ENCODE data around the gene PIAS1.
A peak's percentile ranks its signal among the peaks of the same experiment; 100 is the strongest.

The PIAS1 gene

DNA sequence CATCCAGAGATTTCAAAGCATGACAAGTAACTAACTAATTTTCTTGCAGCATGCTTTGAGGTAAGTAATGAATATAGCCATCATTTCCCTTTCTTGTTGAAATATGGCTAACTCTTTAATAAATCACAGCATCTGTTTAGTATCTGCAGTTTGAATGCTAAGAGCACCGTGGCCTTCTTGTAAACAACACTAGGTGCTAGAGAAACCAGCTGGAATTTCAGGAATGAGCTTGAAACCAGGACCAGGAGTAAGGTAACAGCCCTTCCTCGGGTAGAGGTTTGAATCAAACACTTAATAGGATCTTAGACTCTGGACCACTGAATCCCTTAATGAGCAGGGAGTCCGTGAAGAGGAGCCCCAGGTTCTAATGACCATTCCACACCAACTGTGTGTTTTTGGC is 137.4 kb downstream of the PIAS1 start:
- Histone ChIP-seq H3K9ac (no peak overlapping the region), H3K4me2 (no peak overlapping the region), H3K27ac (no peak overlapping the region), H3K4me1 (ENCODE audit: low read depth, poor library complexity, severe bottlenecking) (peaks cover 37% of the 10 kb centered on the region), H3K79me2 (ENCODE audit: insufficient read depth, low read depth) (no peaks in the 10 kb centered on the region), H4K20me1 (ENCODE audit: insufficient read depth) (no peaks in the 10 kb centered on the region), H3K4me3 (IDR thresholded peaks at IDR 0.05; ENCODE audit: insufficient read depth, low read depth, low read length) (no peak overlapping the region), H3K36me3 (ENCODE audit: insufficient read depth) (no peaks in the 10 kb centered on the region), H2AFZ (ENCODE audit: low read depth) (no peak overlapping the region), H3K27me3 (ENCODE audit: insufficient read depth, low read depth) (no peaks in the 10 kb centered on the region)
- TF ChIP-seq, protein P1, sequence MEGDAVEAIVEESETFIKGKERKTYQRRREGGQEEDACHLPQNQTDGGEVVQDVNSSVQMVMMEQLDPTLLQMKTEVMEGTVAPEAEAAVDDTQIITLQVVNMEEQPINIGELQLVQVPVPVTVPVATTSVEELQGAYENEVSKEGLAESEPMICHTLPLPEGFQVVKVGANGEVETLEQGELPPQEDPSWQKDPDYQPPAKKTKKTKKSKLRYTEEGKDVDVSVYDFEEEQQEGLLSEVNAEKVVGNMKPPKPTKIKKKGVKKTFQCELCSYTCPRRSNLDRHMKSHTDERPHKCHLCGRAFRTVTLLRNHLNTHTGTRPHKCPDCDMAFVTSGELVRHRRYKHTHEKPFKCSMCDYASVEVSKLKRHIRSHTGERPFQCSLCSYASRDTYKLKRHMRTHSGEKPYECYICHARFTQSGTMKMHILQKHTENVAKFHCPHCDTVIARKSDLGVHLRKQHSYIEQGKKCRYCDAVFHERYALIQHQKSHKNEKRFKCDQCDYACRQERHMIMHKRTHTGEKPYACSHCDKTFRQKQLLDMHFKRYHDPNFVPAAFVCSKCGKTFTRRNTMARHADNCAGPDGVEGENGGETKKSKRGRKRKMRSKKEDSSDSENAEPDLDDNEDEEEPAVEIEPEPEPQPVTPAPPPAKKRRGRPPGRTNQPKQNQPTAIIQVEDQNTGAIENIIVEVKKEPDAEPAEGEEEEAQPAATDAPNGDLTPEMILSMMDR (conservative IDR thresholded peaks at IDR 0.05; ENCODE audit: low read depth, low read length) = no peak

- no peaks in the 10 kb centered on the region for H3K36me3 ChIP-seq (ENCODE audit: insufficient read depth)
- H4K20me1 ChIP-seq (ENCODE audit: insufficient read depth) = no peaks in the 10 kb centered on the region
- no peaks in the 10 kb centered on the region for H3K79me2 ChIP-seq (ENCODE audit: insufficient read depth, low read depth)
- TF ChIP-seq, protein P1 (conservative IDR thresholded peaks at IDR 0.05; ENCODE audit: low read depth, low read length) = no peak
- H3K4me2 ChIP-seq = no peak overlapping the region
- no peak overlapping the region for H3K27ac ChIP-seq
- H3K9ac ChIP-seq = no peak overlapping the region
- H2AFZ ChIP-seq (ENCODE audit: low read depth) = no peak overlapping the region
- peaks cover 37% of the 10 kb centered on the region for H3K4me1 ChIP-seq (ENCODE audit: low read depth, poor library complexity, severe bottlenecking)
- no peaks in the 10 kb centered on the region for H3K27me3 ChIP-seq (ENCODE audit: insufficient read depth, low read depth)
- H3K4me3 ChIP-seq (IDR thresholded peaks at IDR 0.05; ENCODE audit: insufficient read depth, low read depth, low read length) = no peak overlapping the region
Observed at GRCh38 chr15:68192117-68192516, 138.0 kb downstream of the PIAS1 start.

- H3K4me1 ChIP-seq (ENCODE audit: low read depth, poor library complexity, severe bottlenecking) = peaks cover 35% of the 10 kb centered on the region
- TF ChIP-seq, protein P1 (conservative IDR thresholded peaks at IDR 0.05; ENCODE audit: low read depth, low read length) = no peak
- H3K36me3 ChIP-seq (ENCODE audit: insufficient read depth) = no peaks in the 10 kb centered on the region
- no peak overlapping the region for H2AFZ ChIP-seq (ENCODE audit: low read depth)
- no peak overlapping the region for H3K4me3 ChIP-seq (IDR thresholded peaks at IDR 0.05; ENCODE audit: insufficient read depth, low read depth, low read length)
- H3K4me2 ChIP-seq = no peak overlapping the region
- no peaks in the 10 kb centered on the region for H4K20me1 ChIP-seq (ENCODE audit: insufficient read depth)
- no peak overlapping the region for H3K27ac ChIP-seq
- no peaks in the 10 kb centered on the region for H3K27me3 ChIP-seq (ENCODE audit: insufficient read depth, low read depth)
- H3K9ac ChIP-seq = no peak overlapping the region
- no peaks in the 10 kb centered on the region for H3K79me2 ChIP-seq (ENCODE audit: insufficient read depth, low read depth)
Observed at GRCh38 chr15:68192804-68193486, 138.8 kb downstream of the PIAS1 start.

DNA sequence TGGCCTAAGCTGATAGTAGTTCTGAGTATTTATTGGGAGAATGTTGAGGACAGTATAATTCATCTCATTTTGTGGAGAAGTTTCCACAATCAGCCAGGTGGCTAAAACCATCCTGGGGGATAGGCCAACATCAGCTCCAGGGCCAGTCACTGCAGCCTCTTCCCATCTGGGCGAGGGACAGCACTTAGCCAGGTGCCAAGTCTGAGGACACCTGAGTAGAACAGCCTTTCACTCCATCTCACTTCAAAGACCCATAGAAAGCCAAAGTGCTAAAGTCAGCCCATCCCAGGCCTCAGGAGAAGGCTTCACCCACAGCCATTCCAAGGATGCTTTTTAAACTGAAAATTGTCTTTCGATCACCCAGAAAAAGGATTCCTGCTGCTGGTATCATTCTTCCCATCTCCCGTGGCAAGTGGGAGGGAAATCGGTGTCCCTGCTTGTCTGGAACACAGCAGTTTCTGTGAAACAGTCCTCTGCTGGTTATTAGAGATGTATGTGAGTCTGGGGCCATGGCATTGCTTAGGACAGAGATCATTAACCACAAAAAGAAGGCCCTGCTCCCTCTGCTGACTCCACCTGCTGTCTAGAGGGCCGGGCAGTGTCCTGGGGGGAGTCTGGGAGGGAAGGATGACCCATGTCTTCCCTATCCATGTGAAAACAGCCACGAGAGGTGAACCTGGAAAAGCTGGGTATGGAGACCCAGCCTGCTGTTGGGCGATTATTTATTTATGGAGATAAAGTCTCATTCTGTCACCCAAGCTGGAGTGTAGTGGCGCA is 141.4 kb downstream of the PIAS1 start:
- H3K27me3 ChIP-seq (ENCODE audit: insufficient read depth, low read depth) = no peaks in the 10 kb centered on the region
- no peak overlapping the region for H3K9ac ChIP-seq
- no peaks in the 10 kb centered on the region for H4K20me1 ChIP-seq (ENCODE audit: insufficient read depth)
- peaks cover 9% of the 10 kb centered on the region for H3K4me1 ChIP-seq (ENCODE audit: low read depth, poor library complexity, severe bottlenecking)
- no peak overlapping the region for H3K4me2 ChIP-seq
- H3K36me3 ChIP-seq (ENCODE audit: insufficient read depth) = no peaks in the 10 kb centered on the region
- peak overlapping the region; percentile 13; the same call in 1 of the 2 replicates for H3K27ac ChIP-seq
- TF ChIP-seq, protein P1 (conservative IDR thresholded peaks at IDR 0.05; ENCODE audit: low read depth, low read length) = no peak
- no peaks in the 10 kb centered on the region for H3K79me2 ChIP-seq (ENCODE audit: insufficient read depth, low read depth)
- H3K4me3 ChIP-seq (IDR thresholded peaks at IDR 0.05; ENCODE audit: insufficient read depth, low read depth, low read length) = no peak overlapping the region
- H2AFZ ChIP-seq (ENCODE audit: low read depth) = no peak overlapping the region
